ENCODE data around the gene ZC3H13. TPM values are rescaled to one million over a fixed set of nuclear protein-coding genes. Genes with fewer than 3 reads are reported as not detected.

ZC3H13 gene
- total RNA-seq, 2 donors from 2014 or later = 58.1 to 62.4 TPM

GRCh38 chr13:45974500-45974899, 78.0 kb downstream of the ZC3H13 start:
- H3K27me3 ChIP-seq (ENCODE audit: control insufficient read depth, insufficient read depth, low read length, poor library complexity, severe bottlenecking) = no peaks in the 10 kb centered on the region
- H3K9ac ChIP-seq (ENCODE audit: extremely low read depth, low read length, poor library complexity, severe bottlenecking) = no peak overlapping the region
- no peak overlapping the region for H3K27ac ChIP-seq (ENCODE audit: low read depth, low read length)
- Mint-ChIP-seq H3K36me3 (ENCODE audit: low read depth) (peaks cover 62% of the 10 kb centered on the region), H3K4me3 (no peak overlapping the region), H3K27ac (no peak overlapping the region), H3K27me3 (ENCODE audit: insufficient read depth) (no peaks in the 10 kb centered on the region), H3K4me1 (no peaks in the 10 kb centered on the region), H3K9me3 (no peaks in the 10 kb centered on the region)
- H3K36me3 ChIP-seq (ENCODE audit: control insufficient read depth, insufficient read depth, low read length) = peaks cover 84% of the 10 kb centered on the region
- no peaks in the 10 kb centered on the region for H3K4me1 ChIP-seq (ENCODE audit: control insufficient read depth, insufficient read depth, low read length)
- H3K9me3 ChIP-seq (ENCODE audit: control insufficient read depth, low read length) = no peaks in the 10 kb centered on the region
- no peak overlapping the region for H3K4me3 ChIP-seq (ENCODE audit: low read length)
- DNase-seq = no peak
- 96 to 100% methylated on average over 1 to 2 of the region's 2 CpGs for WGBS, 2 experiments (ENCODE audit: insufficient coverage in 1 of 2, insufficient read length in 1 of 2)
- TF ChIP-seq CTCF (conservative IDR thresholded peaks at IDR 0.05) = no peak

GRCh38 chr13:45967589-45967988, 85.0 kb downstream of the ZC3H13 start:
- H3K27ac ChIP-seq (ENCODE audit: low read depth, low read length) = no peak overlapping the region
- no peak overlapping the region for H3K9ac ChIP-seq (ENCODE audit: extremely low read depth, low read length, poor library complexity, severe bottlenecking)
- H3K27me3 ChIP-seq (ENCODE audit: control insufficient read depth, insufficient read depth, low read length, poor library complexity, severe bottlenecking) = no peaks in the 10 kb centered on the region
- Mint-ChIP-seq H3K27me3 (ENCODE audit: insufficient read depth) (no peaks in the 10 kb centered on the region), H3K4me3 (no peak overlapping the region), H3K4me1 (no peaks in the 10 kb centered on the region), H3K27ac (no peak overlapping the region), H3K36me3 (ENCODE audit: low read depth) (peaks cover 63% of the 10 kb centered on the region), H3K9me3 (no peaks in the 10 kb centered on the region)
- WGBS, 2 experiments (ENCODE audit: insufficient coverage in 1 of 2, insufficient read length in 1 of 2) = 95 to 97% methylated on average over 15 to 16 of the region's 16 CpGs
- no peak for TF ChIP-seq CTCF (conservative IDR thresholded peaks at IDR 0.05)
- H3K36me3 ChIP-seq (ENCODE audit: control insufficient read depth, insufficient read depth, low read length) = peaks cover 94% of the 10 kb centered on the region
- H3K9me3 ChIP-seq (ENCODE audit: control insufficient read depth, low read length) = no peaks in the 10 kb centered on the region
- no peak for DNase-seq
- no peak overlapping the region for H3K4me3 ChIP-seq (ENCODE audit: low read length)
- no peaks in the 10 kb centered on the region for H3K4me1 ChIP-seq (ENCODE audit: control insufficient read depth, insufficient read depth, low read length)

- Mint-ChIP-seq H3K27me3 (ENCODE audit: insufficient read depth) (no peaks in the 10 kb centered on the region), H3K4me3 (no peak overlapping the region), H3K4me1 (no peaks in the 10 kb centered on the region), H3K27ac (no peak overlapping the region), H3K36me3 (ENCODE audit: low read depth) (peaks cover 54% of the 10 kb centered on the region), H3K9me3 (no peaks in the 10 kb centered on the region)
- Histone ChIP-seq H3K9me3 (ENCODE audit: control insufficient read depth, low read length) (no peaks in the 10 kb centered on the region), H3K27ac (ENCODE audit: low read depth, low read length) (no peak overlapping the region), H3K4me1 (ENCODE audit: control insufficient read depth, insufficient read depth, low read length) (no peaks in the 10 kb centered on the region), H3K4me3 (ENCODE audit: low read length) (no peak overlapping the region), H3K9ac (ENCODE audit: extremely low read depth, low read length, poor library complexity, severe bottlenecking) (no peak overlapping the region), H3K27me3 (ENCODE audit: control insufficient read depth, insufficient read depth, low read length, poor library complexity, severe bottlenecking) (no peaks in the 10 kb centered on the region), H3K36me3 (ENCODE audit: control insufficient read depth, insufficient read depth, low read length) (peaks cover 92% of the 10 kb centered on the region)
- 97 to 100% methylated on average over 2 to 3 of the region's 3 CpGs for WGBS, 2 experiments (ENCODE audit: insufficient coverage in 1 of 2, insufficient read length in 1 of 2)
- DNase-seq = no peak
- no peak for TF ChIP-seq CTCF (conservative IDR thresholded peaks at IDR 0.05)
Observed at GRCh38 chr13:45966715-45967114, 85.8 kb downstream of the ZC3H13 start.
